MM.1S (cell line): ENCODE measurements around the gene IL1R2.

Source experiments
- EZH2 ChIP-seq: fragments of 300-600 bp; sonication (generic); optimal IDR thresholded peaks from 2 replicates; pipeline ENCODE3; 2017; ENCODE audit warnings: low read depth, mild to moderate bottlenecking, antibody characterized with exemption, low read length, mixed read lengths
- EZH2phosphoT487 ChIP-seq: fragments of 300-600 bp; sonication (generic); IDR thresholded peaks from 2 replicates; pipeline ENCODE4 v1.6.1; 2018; ENCODE audit warnings: antibody characterized with exemption, low read length
- TF ChIP-seq, protein P1 (sequence below): fragments of 300-600 bp; sonication (generic); IDR thresholded peaks from 2 replicates; pipeline ENCODE4 v1.5.1; 2016; ENCODE audit warnings: antibody characterized with exemption, low read length, mixed read lengths

DNA sequence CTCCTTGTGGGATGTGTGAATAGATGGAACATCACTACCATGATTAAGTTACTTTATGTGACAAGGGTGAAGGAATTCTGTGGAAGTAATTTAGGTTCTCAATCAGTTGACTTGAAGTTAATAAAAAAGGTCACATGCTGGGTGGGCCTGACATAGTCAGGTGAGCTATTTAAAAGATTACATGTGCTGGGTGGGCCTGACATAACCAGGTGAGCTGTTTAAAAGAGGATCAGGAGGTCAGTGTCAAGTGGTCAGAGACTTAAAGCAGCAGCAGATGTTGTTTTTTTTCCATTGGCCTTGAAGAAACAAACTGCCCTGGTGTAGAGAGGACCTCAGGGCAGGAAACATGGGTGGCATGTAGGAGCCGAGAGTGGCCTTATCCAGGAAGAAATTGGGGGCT, 3.3 kb downstream of the IL1R2 start:
- TF ChIP-seq, protein P1, sequence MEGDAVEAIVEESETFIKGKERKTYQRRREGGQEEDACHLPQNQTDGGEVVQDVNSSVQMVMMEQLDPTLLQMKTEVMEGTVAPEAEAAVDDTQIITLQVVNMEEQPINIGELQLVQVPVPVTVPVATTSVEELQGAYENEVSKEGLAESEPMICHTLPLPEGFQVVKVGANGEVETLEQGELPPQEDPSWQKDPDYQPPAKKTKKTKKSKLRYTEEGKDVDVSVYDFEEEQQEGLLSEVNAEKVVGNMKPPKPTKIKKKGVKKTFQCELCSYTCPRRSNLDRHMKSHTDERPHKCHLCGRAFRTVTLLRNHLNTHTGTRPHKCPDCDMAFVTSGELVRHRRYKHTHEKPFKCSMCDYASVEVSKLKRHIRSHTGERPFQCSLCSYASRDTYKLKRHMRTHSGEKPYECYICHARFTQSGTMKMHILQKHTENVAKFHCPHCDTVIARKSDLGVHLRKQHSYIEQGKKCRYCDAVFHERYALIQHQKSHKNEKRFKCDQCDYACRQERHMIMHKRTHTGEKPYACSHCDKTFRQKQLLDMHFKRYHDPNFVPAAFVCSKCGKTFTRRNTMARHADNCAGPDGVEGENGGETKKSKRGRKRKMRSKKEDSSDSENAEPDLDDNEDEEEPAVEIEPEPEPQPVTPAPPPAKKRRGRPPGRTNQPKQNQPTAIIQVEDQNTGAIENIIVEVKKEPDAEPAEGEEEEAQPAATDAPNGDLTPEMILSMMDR: no peak
- TF ChIP-seq EZH2phosphoT487 (no peak), EZH2 (no peak)
